NK-92 (cell line): Measurements from ENCODE around the gene CLEC2B.
"Not testable (repeated sequence)": the region's sequence is repeated elsewhere in the genome, so short reads cannot be mapped to it uniquely, and the experiment has no call there.

ENCODE experiments used
- DNase-seq: peaks from one replicate; lab custom pipeline; 2025; ENCODE audit not compliant: unreplicated experiment; lab: John Stamatoyannopoulos, UW

The CLEC2B gene

DNA sequence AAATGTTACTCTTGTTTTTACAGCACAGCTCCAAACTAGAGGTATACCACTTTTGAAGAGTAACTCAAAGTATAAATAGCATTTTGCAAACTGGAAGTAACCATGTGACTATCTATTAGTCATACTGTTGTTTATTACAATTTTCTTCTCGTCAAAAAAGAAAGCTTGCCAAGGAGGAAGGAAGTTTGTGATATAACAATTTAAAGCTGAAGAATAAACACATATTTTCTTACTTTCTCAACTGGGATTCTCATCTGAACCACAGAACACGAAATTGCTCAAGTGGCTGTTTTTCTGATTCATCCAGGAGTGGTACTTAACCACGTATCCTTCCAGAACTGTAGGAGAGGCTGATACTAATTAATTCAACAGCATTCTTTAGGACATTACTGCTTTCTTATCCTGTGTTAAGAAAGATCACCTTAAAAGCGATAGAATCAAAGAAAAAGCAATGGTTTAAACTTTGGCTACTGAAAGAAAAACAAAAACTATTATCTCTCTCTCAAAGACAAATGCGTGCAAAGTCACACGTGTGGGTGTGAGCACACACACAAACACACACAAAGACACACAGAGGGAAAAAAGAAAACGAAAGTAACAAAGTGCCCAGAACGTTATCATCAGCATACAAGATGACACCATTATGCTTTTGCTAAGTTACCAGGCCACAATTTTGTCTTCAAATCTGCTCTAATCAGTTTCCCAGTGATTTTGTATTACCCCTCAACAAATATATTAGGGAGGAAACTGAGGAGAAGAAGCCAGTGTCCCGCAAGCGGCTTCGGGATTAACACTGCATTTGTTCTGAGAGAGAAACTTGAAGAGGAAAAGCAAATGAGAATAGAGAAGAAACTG is at the start of gene CLEC2B:
TSS of gene CLEC2B (minus strand) at position 48 of the 855 bp plus-strand sequence.
- no peak for DNase-seq

- DNase-seq, result no peak
These were observed 42.6 kb upstream of the CLEC2B start for GRCh38 chr12:9911708-9912107.

DNA sequence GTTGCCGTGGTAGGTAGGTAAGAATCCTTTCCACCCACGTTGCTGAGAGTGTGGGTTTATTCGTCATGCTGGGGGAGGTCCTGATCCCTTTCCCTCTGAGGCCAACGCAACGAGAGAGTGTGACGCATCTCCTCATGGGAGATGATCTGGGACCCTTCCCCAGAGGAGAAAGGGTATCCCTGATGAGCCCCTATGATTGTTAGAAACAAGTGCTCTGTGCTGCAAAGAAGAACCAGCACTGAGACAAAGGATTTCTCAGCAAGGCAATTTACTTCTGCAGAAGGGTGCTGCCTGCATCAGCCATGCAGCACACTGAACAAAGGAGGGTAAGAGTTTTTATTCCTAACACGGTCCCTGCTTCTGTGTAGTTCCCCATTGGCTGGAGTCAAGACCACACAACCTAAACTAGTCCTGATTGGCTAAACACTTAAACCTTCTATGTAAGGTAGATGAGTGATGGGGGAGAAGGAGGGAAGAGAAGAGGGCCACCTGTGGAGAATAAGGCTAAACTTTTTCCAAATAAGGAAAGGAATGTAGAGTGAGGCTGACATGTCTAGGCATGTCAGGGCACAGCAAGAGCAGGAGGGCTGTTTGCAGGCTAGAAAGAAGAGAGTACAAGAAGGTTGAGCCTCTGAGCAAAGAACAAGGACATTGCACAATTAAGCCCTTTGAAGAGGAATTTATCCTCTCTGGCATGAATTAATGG is 41.7 kb upstream of the CLEC2B start:
- DNase-seq, result no peak

DNA sequence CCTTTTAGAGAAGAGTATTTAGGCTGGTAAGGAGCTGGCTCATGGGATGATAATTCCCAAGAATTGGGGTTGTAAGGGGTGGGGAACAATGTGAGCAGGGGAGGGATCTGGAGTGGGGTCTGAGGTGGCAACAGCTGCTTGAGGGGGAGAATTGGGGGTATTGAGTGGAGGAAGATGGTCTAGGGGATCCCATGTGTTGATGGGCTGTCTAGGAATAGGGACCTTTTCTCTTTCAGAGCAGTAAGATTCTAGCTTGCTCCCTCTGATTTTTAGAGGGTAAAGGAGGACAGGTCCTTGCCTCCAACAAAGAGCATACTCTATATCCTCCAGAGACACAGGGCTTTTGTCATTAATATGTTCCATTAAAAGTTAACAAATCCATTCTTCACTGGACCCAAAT is 40.6 kb upstream of the CLEC2B start:
- no peak for DNase-seq

DNA sequence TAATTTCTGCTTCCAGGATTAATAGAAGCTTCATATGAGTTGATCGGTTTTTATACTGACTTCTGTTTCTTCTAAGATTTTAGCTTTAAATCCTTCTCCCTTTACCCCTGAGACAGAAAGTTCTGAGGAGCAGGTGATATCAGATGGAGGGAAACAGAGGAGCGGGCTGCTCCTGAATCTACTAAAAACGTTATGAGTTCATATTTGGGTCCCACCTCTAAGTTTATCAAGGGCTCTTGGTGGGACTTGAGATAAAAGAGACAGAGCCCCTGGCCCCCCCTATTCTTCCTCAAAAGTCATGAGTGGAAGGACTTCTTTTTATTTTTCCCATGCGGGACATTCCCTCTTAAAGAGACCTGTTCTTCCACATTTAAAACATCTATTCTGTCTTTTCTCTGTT is 39.2 kb upstream of the CLEC2B start:
- no peak for DNase-seq

DNA sequence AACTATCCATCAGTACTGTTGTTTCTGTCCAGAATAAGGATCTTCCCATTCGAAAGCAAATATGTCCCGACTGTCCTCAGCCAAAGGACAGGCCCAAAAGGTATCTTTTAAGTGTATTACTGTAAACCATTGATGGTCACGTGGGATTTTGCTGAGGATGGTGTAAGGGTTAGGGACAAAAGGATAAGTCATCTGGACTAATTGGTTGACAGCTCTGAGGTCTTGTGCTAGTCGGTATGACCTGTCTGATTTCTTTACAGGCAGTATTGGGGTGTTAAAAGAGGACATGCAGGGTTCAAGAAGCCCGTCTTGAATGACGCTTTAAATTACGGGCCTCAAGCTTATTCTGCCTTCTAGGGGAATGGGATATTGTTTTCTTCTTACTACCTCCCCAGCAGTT is 38.6 kb upstream of the CLEC2B start:
- no peak for DNase-seq

DNA sequence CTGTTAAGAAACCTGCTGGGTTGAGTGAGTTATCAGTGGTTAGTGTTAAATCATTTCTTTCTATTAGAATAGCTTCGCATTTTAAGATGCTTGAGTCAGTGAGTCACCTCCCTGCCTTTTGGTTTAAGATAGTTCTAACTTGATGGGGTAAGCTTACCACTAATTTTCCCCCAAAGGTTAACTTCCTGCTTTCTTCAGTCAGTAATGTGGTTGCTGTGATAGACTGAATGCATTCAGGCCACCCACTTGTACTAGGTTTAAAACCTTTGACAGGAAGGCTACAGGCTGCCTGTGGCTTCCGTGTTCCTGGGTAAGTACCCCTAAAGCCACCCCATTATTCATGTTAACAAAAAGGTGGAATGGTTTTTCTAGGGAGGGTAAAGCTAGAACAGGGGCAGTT is 37.7 kb upstream of the CLEC2B start:
- no peak for DNase-seq

GRCh38 chr12:9902539-9903228 is 33.5 kb upstream of the CLEC2B start:
- no peak for DNase-seq

DNA sequence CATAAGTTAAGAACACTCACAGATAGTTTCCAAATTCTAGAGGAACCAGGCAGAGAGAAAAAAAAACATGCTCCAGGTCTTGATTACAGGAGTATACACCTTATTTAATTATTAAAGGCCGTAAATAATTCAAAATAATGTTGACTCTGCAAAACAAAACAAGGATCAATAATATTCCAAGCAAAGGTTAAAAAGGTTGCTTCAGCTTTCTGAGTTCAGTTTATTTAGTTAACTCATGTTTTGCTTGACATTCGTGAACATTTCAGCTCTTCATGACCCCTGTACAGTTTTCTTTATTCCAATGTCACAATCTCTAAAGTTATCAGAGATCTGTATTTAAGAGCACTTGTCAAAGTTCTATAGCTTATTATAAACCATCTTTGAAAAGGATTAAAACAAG is 31.8 kb upstream of the CLEC2B start:
- DNase-seq, result no peak

DNA sequence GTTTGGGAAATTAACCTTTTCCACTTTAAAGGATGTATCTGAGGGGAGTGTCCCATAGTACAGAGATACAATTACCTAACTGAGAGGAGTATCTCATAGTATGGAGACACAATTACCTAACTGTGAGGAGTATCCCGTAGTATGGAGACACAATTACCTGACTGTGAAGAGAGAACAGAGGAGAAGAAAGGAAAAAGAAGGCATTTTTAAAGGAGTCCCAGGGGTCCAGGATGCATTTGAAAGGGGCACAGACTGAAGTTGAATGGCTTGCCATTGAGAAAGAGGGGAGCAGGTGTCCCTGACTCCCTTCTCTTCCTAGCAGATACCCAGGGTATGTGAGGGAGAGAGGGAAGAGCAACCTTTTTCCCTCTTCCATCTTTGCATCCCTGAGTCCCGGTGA is 30.1 kb upstream of the CLEC2B start:
- DNase-seq, result no peak

DNA sequence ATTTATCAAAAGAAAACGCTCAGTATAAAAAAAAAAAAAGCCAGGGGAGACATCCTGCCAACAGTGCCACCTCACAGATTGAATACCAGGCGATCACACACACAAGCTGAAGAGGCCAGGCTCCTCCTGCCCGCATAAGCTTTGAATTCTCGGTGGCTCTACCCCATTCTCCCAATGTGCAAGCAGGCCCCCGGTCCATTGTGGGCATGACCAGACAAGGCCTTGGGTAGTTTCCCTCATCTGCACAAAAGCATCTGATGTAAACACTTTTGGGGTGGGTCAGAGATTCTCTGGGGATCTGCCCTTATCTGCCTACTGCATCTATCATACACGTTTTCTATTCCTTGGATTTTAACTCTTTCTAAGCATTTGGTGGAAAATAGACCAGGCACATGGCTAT is 28.4 kb upstream of the CLEC2B start:
- DNase-seq, result no peak

GRCh38 chr12:9895215-9895971 is 26.2 kb upstream of the CLEC2B start:
- DNase-seq, result no peak

DNA sequence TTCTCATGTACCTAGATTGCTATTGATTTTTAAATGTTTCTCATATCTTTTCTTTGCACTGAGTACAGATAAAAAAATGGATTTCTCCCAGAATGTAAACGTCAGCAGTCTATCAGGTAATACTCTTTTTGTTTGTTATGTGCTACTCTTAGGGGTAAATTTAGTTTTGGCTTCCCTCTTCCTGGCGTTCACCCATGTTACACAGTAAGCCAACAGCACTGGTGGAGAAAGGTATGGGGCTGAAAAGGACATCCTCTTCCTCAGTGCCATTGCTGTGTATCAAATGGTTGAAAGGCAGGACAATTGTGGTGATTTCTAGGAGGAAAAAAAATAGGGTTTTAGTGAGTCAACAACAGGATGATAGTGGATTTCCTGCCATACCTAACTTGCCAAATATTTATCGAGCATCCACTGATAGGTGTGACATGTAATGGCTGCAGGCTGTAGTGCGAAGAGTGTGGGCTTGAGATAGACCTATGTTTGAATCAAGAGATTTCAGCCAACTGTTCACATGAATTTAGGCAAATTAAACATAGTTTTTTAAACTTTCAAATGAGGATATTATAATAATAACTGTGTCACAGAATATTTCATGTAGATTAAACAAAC is 19.6 kb upstream of the CLEC2B start:
- DNase-seq, result no peak

- no peak for DNase-seq
These were observed 14.0 kb upstream of the CLEC2B start for GRCh38 chr12:9883175-9883574.

DNA sequence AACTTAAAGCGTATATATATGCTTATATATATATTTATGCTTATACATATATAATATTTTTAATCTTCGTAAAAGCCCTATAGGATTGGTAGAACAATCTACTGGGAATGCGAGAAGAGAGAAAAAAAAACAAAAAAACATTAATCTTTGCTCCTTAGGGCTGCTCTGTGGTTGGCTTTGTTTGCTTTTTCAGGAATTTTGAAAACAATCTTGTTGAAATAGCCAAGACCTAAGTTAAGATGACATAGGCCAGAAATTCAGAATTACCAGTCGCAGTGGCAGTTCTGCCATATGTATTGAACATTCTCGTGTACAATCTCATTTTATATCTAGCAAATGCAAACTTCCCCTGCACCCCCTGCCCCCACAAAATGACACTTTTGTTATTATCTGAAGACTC is 12.8 kb upstream of the CLEC2B start:
- no peak for DNase-seq

DNA sequence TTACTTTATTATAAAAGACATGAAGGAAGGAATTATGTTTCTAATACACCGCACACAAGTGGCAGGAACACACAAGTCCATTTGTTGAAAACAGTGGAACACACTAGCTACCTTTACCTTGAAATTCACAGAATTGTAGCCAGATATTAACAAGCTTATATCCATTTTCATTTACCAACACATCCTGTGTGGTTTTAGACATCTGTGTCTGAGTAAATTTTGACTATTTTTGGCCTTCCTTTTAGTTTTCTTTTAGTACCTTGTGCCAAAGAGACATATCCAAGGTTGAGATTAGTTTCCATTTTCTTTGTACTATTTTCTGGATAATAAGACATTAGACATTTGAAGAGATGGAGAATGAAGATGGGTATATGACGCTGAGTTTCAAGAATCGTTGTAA is 12.1 kb upstream of the CLEC2B start, which contains the start of gene KLRF2:
TSS of gene KLRF2 (plus strand) at position 244 of the 400 bp plus-strand sequence. CDS start at position 351, 107 bp downstream.
- DNase-seq, result no peak

- no peak for DNase-seq
These were observed 11.5 kb upstream of the CLEC2B start for GRCh38 chr12:9880532-9881078.

DNA sequence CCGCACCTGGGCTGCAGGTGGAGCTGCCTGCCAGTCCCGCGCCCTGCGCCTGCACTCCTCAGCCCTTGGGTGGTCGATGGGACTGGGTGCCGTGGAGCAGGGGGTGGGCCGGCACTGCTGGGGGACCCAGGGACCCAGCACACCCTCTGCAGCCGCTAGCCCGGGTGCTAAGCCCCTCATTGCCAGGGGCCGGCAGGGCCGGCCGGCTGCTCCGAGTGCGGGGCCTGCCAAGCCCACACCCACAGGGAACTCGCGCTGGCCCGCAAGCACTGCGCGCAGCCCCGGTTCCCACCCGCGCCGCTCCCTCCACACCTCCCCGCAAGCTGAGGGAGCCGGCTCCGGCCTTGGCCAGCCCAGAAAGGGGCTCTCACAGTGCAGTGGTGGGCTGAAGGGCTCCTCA is 7.0 kb upstream of the CLEC2B start:
- DNase-seq, result not testable (repeated sequence)

DNA sequence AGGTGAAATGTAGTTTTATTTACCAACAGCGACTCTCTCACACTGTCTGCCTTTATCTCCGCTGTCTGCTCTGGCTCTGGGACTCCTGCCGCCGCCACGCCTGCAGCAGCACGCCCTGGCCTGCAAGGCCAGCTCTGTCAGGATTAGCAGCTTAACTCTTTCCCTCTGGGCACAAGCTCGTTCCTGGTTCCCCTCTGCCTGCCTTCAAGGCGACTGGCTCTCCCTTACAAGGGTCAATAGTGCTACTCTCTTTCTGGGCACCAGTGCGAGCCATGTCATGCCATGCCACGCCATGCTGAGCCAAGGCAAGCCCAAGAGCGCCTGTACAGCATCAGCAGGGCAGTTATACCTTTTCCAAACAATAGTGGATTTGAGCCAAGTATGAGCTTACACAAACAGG is 3.6 kb upstream of the CLEC2B start:
- no peak for DNase-seq

GRCh38 chr12:9872162-9872561 is 3.0 kb upstream of the CLEC2B start:
- no peak for DNase-seq
